Endodermal cell (in vitro differentiated cells): ENCODE results near the gene C11orf52. TPM values are rescaled to one million over a fixed set of nuclear protein-coding genes. Genes with fewer than 3 reads are reported as not detected.

Source experiments
- DNase-seq: peaks from one replicate; pipeline ENCODE4 v3.0.0-alpha.2; 2017
- H3K27ac ChIP-seq: 2 replicates; pipeline ENCODE4 v1.5.1; 2013; ENCODE audit warnings: mild to moderate bottlenecking, low read depth, low read length, moderate library complexity
- H3K27me3 ChIP-seq: 2 replicates; pipeline ENCODE4 v1.6.1; 2013; ENCODE audit warnings: mild to moderate bottlenecking, low read length, moderate library complexity; ENCODE audit not compliant: insufficient read depth, control insufficient read depth, poor library complexity, severe bottlenecking
- H3K36me3 ChIP-seq: 2 replicates; pipeline ENCODE4 v1.7.0; 2013; ENCODE audit warnings: mild to moderate bottlenecking, low read length, moderate library complexity; ENCODE audit not compliant: control insufficient read depth, insufficient read depth
- H3K4me1 ChIP-seq: one replicate; pipeline ENCODE4 v1.7.0; 2013; ENCODE audit warnings: low read length; ENCODE audit not compliant: control insufficient read depth, insufficient read depth
- H3K4me3 ChIP-seq: 2 replicates; pipeline ENCODE4 v1.5.1; 2013; ENCODE audit warnings: mild to moderate bottlenecking, low read length, moderate library complexity
- H3K9ac ChIP-seq: 2 replicates; pipeline ENCODE4 v1.6.1; 2013; ENCODE audit warnings: mild to moderate bottlenecking, low read length, moderate library complexity; ENCODE audit not compliant: poor library complexity, severe bottlenecking; ENCODE audit errors: extremely low read depth
- H3K9me3 ChIP-seq: 2 replicates; pipeline ENCODE4 v1.6.1; 2013; ENCODE audit warnings: mild to moderate bottlenecking, low read length, moderate library complexity; ENCODE audit not compliant: control insufficient read depth
- H3K27ac Mint-ChIP-seq: 2 replicates; pipeline ENCODE4 v1.8.0; 2020; ENCODE audit warnings: mixed read lengths
- H3K27me3 Mint-ChIP-seq: 2 replicates; pipeline ENCODE4 v1.8.0; 2021; ENCODE audit warnings: mild to moderate bottlenecking, mixed read lengths; ENCODE audit not compliant: insufficient read depth
- H3K36me3 Mint-ChIP-seq: 2 replicates; pipeline ENCODE4 v1.8.0; 2020; ENCODE audit warnings: low read depth, mixed read lengths
- H3K4me1 Mint-ChIP-seq: 2 replicates; pipeline ENCODE4 v1.8.0; 2020; ENCODE audit warnings: mixed read lengths
- H3K4me3 Mint-ChIP-seq: 2 replicates; pipeline ENCODE4 v1.8.0; 2020; ENCODE audit warnings: mild to moderate bottlenecking, moderate library complexity, mixed read lengths
- H3K9me3 Mint-ChIP-seq: 2 replicates; pipeline ENCODE4 v1.8.0; 2020; ENCODE audit warnings: mild to moderate bottlenecking, mixed read lengths
- CTCF ChIP-seq: fragments of 200-600 bp; sonication (generic); conservative IDR thresholded peaks from 2 replicates; pipeline ENCODE4 v1.5.0; 2021; ENCODE audit warnings: antibody characterized with exemption, mild to moderate bottlenecking
- WGBS, 2 experiments: methylation state at CpG; one replicate each; pipeline versions ENCODE4 v1.1.5 to v1.1.7; 2013; ENCODE audit warnings: missing lambda C conversion rate in 2 of 2, mixed read lengths in 1 of 2; ENCODE audit not compliant: insufficient coverage in 1 of 2, insufficient read length in 1 of 2; 5-methylcytosine and 5-hydroxymethylcytosine counted together
- total RNA-seq, 2 donors: library from RNA; stranded (reverse); fragmentation: NEBNext Ultra II Directional in 1 of 2; extraction: Animal tissue kit (Norgen Biotek cat#: 25700) in 1 of 2; gene quantifications; 2 replicates in 1 of 2; 3 replicates in 1 of 2; pipeline ENCODE4 v1.2.1, GENCODE V29; 2021

C11orf52 gene
- total RNA-seq, 2 donors from 2014 or later = 2.6 to 3.8 TPM

DNA sequence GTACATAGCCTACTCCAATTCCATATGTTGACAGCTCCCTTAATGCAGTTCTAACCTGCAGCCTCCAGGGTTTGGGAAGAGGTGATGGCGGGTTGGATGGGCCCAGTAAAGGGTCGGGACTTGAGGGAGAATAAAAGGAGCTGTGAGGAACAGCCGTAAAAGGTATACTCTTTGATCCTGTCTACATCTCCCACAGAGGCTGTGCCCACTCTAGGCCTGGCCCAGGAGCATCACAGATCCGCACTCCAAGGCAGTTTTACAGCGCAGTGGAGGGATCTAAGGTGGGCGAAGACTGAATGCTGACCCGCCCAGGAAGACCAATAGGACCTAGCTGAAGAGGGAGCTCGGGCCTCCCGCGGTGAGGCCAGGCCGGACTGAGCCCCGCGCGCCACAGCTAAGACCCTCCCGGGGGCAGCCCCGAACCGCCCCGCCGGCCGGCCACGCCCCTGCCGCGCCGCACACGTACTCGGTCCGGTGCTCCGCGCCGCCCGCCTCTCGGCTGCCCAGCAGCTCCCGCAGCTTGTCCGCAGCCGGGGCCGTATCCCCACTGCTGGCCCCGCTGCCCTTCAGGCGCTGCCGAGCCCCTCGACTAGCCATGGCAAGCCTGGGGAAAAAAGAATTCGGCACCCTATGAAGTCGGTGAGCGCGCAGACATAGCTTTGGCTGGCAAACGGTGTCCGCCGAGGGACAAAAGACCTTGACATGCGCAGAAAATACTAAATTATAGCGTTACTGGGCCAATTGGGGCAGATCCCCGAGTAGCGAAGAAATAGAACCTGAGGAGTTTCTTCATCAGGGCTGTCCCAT is 47.6 kb upstream of the C11orf52 start, which contains the start of gene ALG9:
Gene ALG9, minus strand, starts transcription at position 696 of the 807 bp plus-strand sequence. Its CDS starts 99 bp downstream, at position 597.
- peak within 1 kb of the TSS; percentile 34 for H3K27ac ChIP-seq
- Mint-ChIP-seq H3K27me3 (no peaks in the 10 kb centered on the region), H3K27ac (peak within 1 kb of the TSS; percentile 92), H3K4me1 (peaks cover 9% of the 10 kb centered on the region), H3K36me3 (peaks cover 23% of the 10 kb centered on the region), H3K4me3 (peak within 1 kb of the TSS; percentile 87), H3K9me3 (no peaks in the 10 kb centered on the region)
- H3K27me3 ChIP-seq = no peaks in the 10 kb centered on the region
- peak; percentile 93 for DNase-seq
- peaks cover 12% of the 10 kb centered on the region for H3K36me3 ChIP-seq
- TF ChIP-seq CTCF = peak; percentile 69
- peak within 1 kb of the TSS; percentile 95 for H3K4me3 ChIP-seq
- no peaks in the 10 kb centered on the region for H3K9me3 ChIP-seq
- peak within 1 kb of the TSS; percentile 48 for H3K9ac ChIP-seq
- 0 to 1% methylated on average over 15 to 51 of the region's 51 CpGs for WGBS, 2 experiments
- H3K4me1 ChIP-seq = no peaks in the 10 kb centered on the region

GRCh38 chr11:111871693-111872161 is 47.0 kb upstream of the C11orf52 start:
- no peaks in the 10 kb centered on the region for H3K4me1 ChIP-seq
- no peaks in the 10 kb centered on the region for H3K9me3 Mint-ChIP-seq
- no peak for DNase-seq
- WGBS, 2 experiments = 77 to 95% methylated on average over 2 to 5 of the region's 5 CpGs
- peak overlapping the region; percentile 48 for H3K9ac ChIP-seq
- H3K27me3 Mint-ChIP-seq = no peaks in the 10 kb centered on the region
- TF ChIP-seq CTCF = no peak
- H3K9me3 ChIP-seq = no peaks in the 10 kb centered on the region
- H3K36me3 ChIP-seq = peaks cover 7% of the 10 kb centered on the region
- H3K4me3 ChIP-seq = peak overlapping the region; percentile 95
- H3K4me3 Mint-ChIP-seq = peak overlapping the region; percentile 87
- peaks cover 17% of the 10 kb centered on the region for H3K36me3 Mint-ChIP-seq
- no peak overlapping the region for H3K27ac ChIP-seq
- H3K27me3 ChIP-seq = no peaks in the 10 kb centered on the region
- H3K27ac Mint-ChIP-seq = peak overlapping the region; percentile 73
- peaks cover 9% of the 10 kb centered on the region for H3K4me1 Mint-ChIP-seq

- Histone ChIP-seq H3K4me1 (peaks cover 2% of the 10 kb centered on the region), H3K27ac (peak overlapping the region; percentile 97), H3K27me3 (no peaks in the 10 kb centered on the region), H3K9ac (peak overlapping the region; percentile 73), H3K4me3 (peak overlapping the region; percentile 96), H3K9me3 (no peaks in the 10 kb centered on the region), H3K36me3 (no peaks in the 10 kb centered on the region)
- WGBS, 2 experiments = 3% methylated on average over 10 to 13 of the region's 13 CpGs
- no peak for TF ChIP-seq CTCF
- peak overlapping the region; percentile 74 for H3K4me3 Mint-ChIP-seq
- no peak for DNase-seq
- peak overlapping the region; percentile 90 for H3K27ac Mint-ChIP-seq
- no peaks in the 10 kb centered on the region for H3K9me3 Mint-ChIP-seq
- H3K27me3 Mint-ChIP-seq = peaks cover 4% of the 10 kb centered on the region
- H3K36me3 Mint-ChIP-seq = no peaks in the 10 kb centered on the region
- peaks cover 12% of the 10 kb centered on the region for H3K4me1 Mint-ChIP-seq
These were observed 40.3 kb upstream of the C11orf52 start for GRCh38 chr11:111878385-111878848.
